ENCODE measurements around the gene MMD2. TPM values are rescaled to one million over a fixed set of nuclear protein-coding genes. Genes with fewer than 3 reads are reported as not detected.

MMD2 gene
- total and polyA plus RNA-seq, 2 experiments from 2014 or later, result not detected

DNA sequence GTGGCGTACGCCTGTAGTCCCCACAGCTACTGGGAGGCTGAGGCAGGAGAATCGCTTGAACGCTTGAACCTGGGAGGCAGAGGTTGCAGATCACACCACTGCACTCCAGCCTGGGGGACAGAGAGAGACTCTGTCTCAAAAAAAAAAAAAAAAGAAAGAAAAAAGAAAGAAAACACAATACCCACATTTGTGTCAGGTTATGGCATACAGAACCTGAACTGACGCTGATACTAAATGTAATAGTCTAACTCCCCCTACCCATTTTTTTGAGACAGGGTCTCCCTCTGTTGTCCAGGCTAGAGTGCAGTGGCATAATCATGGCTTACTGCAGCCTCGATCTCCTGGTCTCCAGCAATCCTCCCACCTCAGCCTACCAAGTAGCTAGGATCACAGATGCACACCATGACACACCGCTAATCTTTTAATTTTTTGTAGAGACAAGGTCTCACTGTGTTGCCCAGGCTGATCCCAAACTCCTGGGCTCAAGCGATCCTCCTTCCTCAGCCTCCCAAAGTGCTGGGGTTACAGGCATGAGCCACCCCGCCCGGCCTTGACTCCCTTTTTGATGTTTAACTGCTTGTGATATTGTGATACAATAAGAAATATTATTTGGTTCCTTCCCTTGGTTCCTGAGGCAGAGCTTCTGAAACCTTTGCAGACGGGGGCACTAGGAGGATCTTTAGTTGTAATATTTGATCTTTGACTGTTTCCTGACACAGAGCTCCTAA lies 6.5 kb upstream of the MMD2 start:
- no peak overlapping the region for H3K4me3 ChIP-seq
- H3K9me2 ChIP-seq (replicated peaks; ENCODE audit: insufficient read depth), result no peaks in the 10 kb centered on the region
- H3K27me3 ChIP-seq, result peaks cover 4% of the 10 kb centered on the region
- H4K20me1 ChIP-seq (ENCODE audit: insufficient read depth, poor library complexity, severe bottlenecking), result no peaks in the 10 kb centered on the region
- 93% methylated on average over 11 of the region's 11 CpGs for WGBS (ENCODE audit: low lambda C conversion rate, missing lambda C conversion rate)
- no peak overlapping the region for H3K27ac ChIP-seq
- no peaks in the 10 kb centered on the region for H3K9me3 ChIP-seq (ENCODE audit: low read depth)
- H3K4me1 ChIP-seq (ENCODE audit: insufficient read depth), result no peaks in the 10 kb centered on the region
- no peak overlapping the region for H2AFZ ChIP-seq
- H3K79me2 ChIP-seq, result no peaks in the 10 kb centered on the region
- DNase-seq (ENCODE audit: low spot score), result no peak
- no peak overlapping the region for H3K4me2 ChIP-seq
- H3K36me3 ChIP-seq (replicated peaks; ENCODE audit: insufficient read depth, low read depth), result no peaks in the 10 kb centered on the region
- TF ChIP-seq EZH2 (IDR thresholded peaks at IDR 0.05; ENCODE audit: borderline replicate concordance) (no peak), EZH2phosphoT487 (IDR thresholded peaks at IDR 0.05; ENCODE audit: low read depth, severe bottlenecking, unreplicated experiment) (no peak)
- TF ChIP-seq, protein P1, sequence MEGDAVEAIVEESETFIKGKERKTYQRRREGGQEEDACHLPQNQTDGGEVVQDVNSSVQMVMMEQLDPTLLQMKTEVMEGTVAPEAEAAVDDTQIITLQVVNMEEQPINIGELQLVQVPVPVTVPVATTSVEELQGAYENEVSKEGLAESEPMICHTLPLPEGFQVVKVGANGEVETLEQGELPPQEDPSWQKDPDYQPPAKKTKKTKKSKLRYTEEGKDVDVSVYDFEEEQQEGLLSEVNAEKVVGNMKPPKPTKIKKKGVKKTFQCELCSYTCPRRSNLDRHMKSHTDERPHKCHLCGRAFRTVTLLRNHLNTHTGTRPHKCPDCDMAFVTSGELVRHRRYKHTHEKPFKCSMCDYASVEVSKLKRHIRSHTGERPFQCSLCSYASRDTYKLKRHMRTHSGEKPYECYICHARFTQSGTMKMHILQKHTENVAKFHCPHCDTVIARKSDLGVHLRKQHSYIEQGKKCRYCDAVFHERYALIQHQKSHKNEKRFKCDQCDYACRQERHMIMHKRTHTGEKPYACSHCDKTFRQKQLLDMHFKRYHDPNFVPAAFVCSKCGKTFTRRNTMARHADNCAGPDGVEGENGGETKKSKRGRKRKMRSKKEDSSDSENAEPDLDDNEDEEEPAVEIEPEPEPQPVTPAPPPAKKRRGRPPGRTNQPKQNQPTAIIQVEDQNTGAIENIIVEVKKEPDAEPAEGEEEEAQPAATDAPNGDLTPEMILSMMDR (IDR thresholded peaks at IDR 0.05; ENCODE audit: poor library complexity), result no peak

DNA sequence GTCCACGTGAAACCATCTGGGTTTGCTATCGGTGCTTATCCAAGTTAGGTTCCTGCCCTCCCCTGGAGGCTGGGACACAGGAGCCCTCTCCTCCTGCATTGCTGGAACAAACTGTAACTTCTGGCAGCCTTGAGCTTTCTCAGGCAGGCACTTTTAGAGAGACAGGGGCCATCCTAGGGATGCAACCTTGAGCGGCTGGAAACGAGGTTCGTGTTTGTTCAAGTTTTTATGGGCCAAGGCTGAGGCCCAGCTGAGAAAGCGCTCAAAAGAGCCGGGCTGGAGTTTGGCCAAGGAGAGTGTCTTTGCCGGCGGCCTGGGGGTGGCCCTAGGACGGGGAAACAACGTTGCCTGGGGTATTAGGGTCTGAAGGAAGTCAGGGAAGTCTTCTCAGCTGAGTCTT lies 5.5 kb upstream of the MMD2 start:
- no peak for DNase-seq (ENCODE audit: low spot score)
- H3K27ac ChIP-seq, result no peak overlapping the region
- H2AFZ ChIP-seq, result no peak overlapping the region
- H3K9me3 ChIP-seq (ENCODE audit: low read depth), result no peaks in the 10 kb centered on the region
- H3K27me3 ChIP-seq, result peaks cover 7% of the 10 kb centered on the region
- 58% methylated on average over 11 of the region's 11 CpGs for WGBS (ENCODE audit: low lambda C conversion rate, missing lambda C conversion rate)
- no peak overlapping the region for H3K4me3 ChIP-seq
- no peaks in the 10 kb centered on the region for H4K20me1 ChIP-seq (ENCODE audit: insufficient read depth, poor library complexity, severe bottlenecking)
- no peaks in the 10 kb centered on the region for H3K4me1 ChIP-seq (ENCODE audit: insufficient read depth)
- TF ChIP-seq, protein P1 (IDR thresholded peaks at IDR 0.05; ENCODE audit: poor library complexity), result no peak
- TF ChIP-seq EZH2 (IDR thresholded peaks at IDR 0.05; ENCODE audit: borderline replicate concordance) (no peak), EZH2phosphoT487 (IDR thresholded peaks at IDR 0.05; ENCODE audit: low read depth, severe bottlenecking, unreplicated experiment) (no peak)
- H3K4me2 ChIP-seq, result no peak overlapping the region
- H3K79me2 ChIP-seq, result no peaks in the 10 kb centered on the region
- H3K9me2 ChIP-seq (replicated peaks; ENCODE audit: insufficient read depth), result no peaks in the 10 kb centered on the region
- H3K36me3 ChIP-seq (replicated peaks; ENCODE audit: insufficient read depth, low read depth), result no peaks in the 10 kb centered on the region

DNA sequence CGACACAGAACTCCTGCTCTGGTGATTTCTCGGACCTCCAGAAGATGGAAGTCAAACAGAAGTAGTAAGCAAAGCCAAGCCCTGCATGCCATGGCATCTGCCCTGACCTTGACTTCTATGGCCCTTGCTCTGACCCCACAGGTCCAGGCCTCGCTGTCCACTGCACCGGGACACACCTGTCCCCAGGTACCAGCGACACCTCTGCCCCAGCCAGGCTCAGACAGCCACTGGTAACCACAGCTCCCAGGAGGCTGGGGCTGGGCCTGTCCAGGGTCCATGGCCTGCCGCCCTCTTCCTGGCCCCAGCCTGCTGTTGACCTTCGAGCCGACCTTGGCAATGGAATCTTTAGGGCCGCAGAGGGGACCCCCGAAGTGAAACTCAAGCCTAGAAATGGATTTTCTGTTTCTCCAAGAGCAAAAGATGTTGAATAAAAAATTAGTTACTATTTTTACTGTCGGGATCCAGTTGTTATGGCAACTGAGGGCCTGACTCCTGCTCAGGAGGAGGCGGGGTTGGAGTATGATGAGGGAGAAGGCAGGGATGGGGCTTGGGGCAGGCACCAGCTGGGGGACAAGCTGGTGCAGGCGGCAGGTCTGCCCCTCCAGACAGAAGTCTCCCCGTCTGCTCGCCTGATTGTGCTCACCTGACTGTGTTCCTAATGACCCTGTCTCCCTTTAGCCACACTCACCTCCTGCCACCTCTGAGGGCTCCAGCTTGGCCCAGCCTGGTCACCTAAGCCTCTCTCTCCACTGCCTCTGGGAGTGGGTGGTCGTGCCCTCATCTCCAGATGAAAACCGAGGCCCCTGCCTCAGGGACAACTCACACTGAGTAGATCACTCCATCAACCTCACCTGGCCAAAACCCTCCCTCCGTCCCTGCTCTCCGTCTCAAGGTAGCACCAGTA lies 4.1 kb upstream of the MMD2 start:
- no peaks in the 10 kb centered on the region for H3K4me1 ChIP-seq (ENCODE audit: insufficient read depth)
- 89% methylated on average over 19 of the region's 19 CpGs for WGBS (ENCODE audit: low lambda C conversion rate, missing lambda C conversion rate)
- H3K9me2 ChIP-seq (replicated peaks; ENCODE audit: insufficient read depth), result no peaks in the 10 kb centered on the region
- H3K27me3 ChIP-seq, result peaks cover 15% of the 10 kb centered on the region
- no peaks in the 10 kb centered on the region for H3K9me3 ChIP-seq (ENCODE audit: low read depth)
- no peak for DNase-seq (ENCODE audit: low spot score)
- no peak for TF ChIP-seq EZH2phosphoT487 (IDR thresholded peaks at IDR 0.05; ENCODE audit: low read depth, severe bottlenecking, unreplicated experiment)
- TF ChIP-seq, protein P1 (IDR thresholded peaks at IDR 0.05; ENCODE audit: poor library complexity), result no peak
- no peak for TF ChIP-seq EZH2 (IDR thresholded peaks at IDR 0.05; ENCODE audit: borderline replicate concordance)
- no peak overlapping the region for H3K4me2 ChIP-seq
- H3K4me3 ChIP-seq, result no peak overlapping the region
- no peaks in the 10 kb centered on the region for H3K36me3 ChIP-seq (replicated peaks; ENCODE audit: insufficient read depth, low read depth)
- no peaks in the 10 kb centered on the region for H3K79me2 ChIP-seq
- no peak overlapping the region for H2AFZ ChIP-seq
- H4K20me1 ChIP-seq (ENCODE audit: insufficient read depth, poor library complexity, severe bottlenecking), result no peaks in the 10 kb centered on the region
- H3K27ac ChIP-seq, result no peak overlapping the region

All from hepatocyte (in vitro differentiated cells).